Hematopoietic multipotent progenitor cell treated with erythropoietin and hydrocortisone succinate and interleukin-3 and kit ligand, for 17 days (in vitro differentiated cells): ENCODE results near the gene ZNF330.

Experiments
- DNase-seq: peaks from one replicate; pipeline ENCODE4 v3.0.0-alpha.2; 2015; ENCODE audit warnings: low spot score

Gene ZNF330

GRCh38 chr4:141233673-141234072 lies 13.0 kb downstream of the ZNF330 start:
- no peak for DNase-seq

DNA sequence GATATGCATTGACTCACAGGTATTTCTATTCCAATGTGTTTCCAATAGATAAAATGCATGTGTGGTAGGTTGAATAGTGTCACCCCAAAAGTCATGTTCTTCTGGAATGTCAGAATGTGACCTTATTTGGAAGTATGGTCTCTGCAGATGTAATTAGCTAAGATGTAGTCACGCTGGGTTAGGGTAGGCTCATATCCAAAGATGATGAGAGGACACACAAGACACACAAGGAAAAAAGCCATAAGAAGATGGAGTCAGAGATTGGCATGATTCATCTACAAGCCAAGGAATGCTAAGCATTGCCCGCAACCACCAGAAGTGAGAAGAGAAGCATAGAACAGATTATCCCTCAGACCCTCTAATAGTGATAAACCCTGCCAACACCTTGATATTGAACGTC lies 17.5 kb downstream of the ZNF330 start:
- no peak for DNase-seq

- DNase-seq = no peak
Measured at GRCh38 chr4:141240259-141240658, 19.6 kb downstream of the ZNF330 start.

DNA sequence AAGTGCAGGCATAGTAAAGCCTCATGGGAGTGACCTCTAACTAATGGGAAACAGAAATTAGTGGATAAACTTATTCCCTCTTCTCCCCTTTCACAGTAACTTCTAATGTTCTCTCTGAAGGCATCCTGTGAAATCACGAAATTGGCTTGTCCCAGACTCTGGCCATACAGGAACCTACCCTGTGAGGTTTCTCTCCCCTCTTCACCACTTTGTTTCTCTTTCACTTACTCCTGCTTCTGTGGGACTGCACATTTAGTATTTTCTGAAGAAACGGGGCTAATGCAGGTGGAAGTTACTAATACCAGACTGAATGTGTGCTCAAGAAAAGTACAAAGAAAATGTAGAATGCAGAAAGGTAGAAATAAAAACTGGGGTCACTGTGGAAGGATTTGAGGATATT lies 20.0 kb downstream of the ZNF330 start:
- no peak for DNase-seq

DNA sequence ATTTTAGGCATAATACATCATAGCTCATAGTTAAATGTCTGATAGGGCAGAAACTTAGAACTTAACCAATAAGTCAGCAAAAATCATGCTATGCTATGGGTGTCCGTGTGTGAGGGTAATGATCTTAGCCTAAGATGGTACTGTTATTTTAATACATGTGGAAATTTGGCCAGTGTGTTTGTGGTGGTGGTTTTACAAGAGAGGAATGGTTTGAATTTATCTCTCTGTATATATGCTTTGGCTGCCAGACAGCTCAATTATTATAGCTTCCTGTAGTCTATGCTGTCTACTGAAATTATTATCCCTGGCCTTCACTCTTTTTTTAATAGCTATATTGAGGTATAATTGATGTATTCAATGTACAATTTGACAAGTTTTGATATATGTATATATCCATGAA lies 21.3 kb downstream of the ZNF330 start:
- DNase-seq = no peak

DNA sequence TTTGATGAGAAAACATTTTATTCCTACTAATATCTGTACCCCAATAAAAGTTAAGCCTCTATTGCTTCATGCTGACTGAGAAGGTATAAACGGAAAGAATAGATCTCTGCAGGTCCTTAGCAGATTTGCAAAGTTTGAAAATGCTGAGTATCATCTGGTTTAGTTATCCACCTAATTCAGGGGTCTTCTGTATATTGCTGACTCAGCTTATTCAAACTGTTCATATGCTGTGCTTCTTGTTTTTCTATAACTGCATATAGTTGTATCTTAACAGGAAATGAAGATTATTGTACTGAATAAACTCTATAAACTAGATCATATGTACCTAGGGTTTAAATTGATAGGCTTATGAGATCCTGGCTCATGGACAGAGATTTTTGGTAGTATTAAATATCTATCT lies 23.7 kb downstream of the ZNF330 start:
- no peak for DNase-seq

DNA sequence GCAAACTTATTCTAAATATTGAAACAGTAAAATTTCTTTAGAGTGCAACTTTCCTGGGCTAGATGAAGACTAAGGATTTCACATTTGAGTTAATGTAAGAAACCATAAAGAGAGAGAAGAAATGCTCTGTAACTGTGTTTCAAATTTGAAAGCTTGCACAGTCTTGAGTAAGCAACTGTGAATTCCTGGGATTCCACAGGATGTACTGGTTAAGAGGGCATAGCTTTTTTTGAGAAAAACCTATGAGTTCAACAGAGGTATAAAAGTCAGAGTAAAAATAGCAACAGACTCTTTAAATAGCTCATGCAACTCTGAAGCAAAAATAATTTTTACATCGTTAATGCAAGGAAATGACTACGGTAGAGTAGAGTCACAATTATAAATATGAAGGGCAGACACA lies 25.5 kb downstream of the ZNF330 start:
- no peak for DNase-seq

GRCh38 chr4:141246683-141247429 lies 26.2 kb downstream of the ZNF330 start:
- DNase-seq = no peak

DNA sequence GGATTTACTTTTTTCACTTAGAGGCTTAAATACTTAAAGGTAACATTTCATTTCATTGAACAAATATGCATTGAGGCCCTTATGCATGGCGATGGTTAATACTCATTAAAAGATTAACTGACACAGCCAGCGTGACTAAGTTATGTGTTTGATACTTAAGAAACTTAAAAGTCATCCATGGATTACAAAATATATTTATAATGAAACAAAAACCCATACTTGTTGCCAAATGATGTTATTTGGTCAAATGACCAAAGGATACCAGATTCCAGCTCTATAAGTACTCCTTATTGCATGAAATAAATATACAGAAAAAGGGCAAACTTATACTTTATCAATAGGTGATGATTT lies 26.7 kb downstream of the ZNF330 start:
- no peak for DNase-seq

DNA sequence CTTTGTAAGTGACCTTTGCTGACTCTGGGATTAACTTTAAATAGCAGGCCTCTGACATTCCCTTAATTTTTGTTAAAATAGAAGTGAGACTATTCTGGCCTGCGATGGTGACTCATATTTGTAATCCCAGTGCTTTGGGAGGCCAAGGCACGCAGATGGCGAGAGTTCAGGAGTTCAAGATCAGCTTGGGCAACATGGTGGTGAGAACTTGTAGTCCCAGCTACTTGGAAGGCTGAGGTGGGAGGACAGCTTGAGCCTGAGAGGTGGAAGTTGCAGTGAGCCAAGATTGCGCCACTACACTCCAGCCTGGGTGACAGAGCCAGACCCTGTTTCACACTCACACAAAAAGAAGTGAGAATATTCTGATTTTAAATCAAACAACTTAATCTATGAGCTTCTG lies 27.3 kb downstream of the ZNF330 start:
- no peak for DNase-seq

GRCh38 chr4:141248486-141248885 lies 27.8 kb downstream of the ZNF330 start:
- no peak for DNase-seq

GRCh38 chr4:141254326-141254725 lies 33.6 kb downstream of the ZNF330 start:
- no peak for DNase-seq

DNA sequence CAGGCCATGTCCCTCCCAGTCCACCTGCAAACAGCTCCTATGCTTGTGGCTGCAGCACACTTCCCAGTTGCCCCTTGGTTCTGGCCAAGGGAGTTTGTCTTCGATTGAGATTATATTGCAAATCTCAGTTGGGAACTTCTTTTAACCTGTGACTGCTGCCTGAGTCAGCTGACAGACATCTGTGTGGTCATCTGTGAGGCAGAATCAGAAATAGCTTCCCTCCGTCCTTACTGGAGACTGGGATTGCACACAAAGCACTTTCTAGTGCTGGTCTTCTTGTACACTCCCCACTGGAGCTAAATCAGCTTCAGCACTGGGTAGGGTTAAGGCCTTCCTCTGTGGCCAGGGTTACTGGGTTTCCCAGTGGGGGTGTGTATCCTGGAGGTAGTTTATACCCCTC lies 34.3 kb downstream of the ZNF330 start:
- DNase-seq = no peak

GRCh38 chr4:141258558-141258957 lies 37.9 kb downstream of the ZNF330 start:
- DNase-seq = no peak

DNA sequence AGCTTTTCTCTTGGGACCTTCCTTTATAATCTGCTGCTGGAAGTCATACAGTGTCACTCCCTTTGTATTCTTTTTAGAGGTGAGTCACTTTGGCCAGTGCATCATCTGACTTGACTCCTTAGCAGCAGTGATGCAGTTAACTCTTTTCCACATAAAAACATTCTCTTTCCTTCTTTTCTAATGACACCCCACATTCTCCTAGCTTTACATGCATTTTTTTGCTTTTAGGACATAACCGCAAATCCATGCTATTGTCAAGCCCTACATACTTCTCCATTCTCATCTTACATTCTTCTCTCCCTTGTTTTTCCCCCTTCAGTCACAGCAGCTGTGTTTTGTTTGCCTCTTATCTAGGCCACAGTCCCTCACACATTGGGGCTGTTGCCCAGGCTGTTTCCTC lies 55.1 kb downstream of the ZNF330 start:
- no peak for DNase-seq

- DNase-seq = no peak
Measured at GRCh38 chr4:141283152-141283551, 62.5 kb downstream of the ZNF330 start.

DNA sequence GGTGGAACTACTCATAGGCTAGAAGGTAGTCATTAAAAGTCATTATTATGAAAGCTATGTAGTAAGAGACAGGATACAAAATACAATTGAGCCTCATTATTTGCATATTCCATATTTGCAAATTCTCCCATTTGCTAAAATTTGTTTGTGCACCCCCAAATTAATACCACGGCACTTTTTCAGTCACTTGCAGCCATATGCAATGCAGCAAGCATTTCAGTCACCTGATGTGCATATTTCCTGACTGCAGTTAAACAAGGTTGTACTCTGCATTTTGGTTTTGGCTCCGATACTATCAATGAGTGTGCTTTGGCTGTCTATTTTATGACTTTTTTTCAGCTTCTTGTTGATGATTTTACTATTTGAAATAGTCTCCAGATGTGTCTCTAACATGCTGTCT lies 62.9 kb downstream of the ZNF330 start:
- no peak for DNase-seq
